Mammary epithelial cell (primary cell): Measurements from ENCODE around the gene ATP5ME.

Source experiments
- CTCF ChIP-seq, 2 donors: IDR thresholded peaks in 1 of 2; conservative IDR thresholded peaks in 1 of 2; 2 replicates each; pipeline ENCODE4 v1.5.1; 2011 to 2012; ENCODE audit warnings: inconsistent platforms in 2 of 2, low read length in 2 of 2, mild to moderate bottlenecking in 2 of 2, control low read depth in 1 of 2, low read depth in 1 of 2; ENCODE audit not compliant: insufficient read depth in 1 of 2; ENCODE audit errors: extremely low read depth in 1 of 2
- EZH2 ChIP-seq: IDR thresholded peaks from 2 replicates; pipeline ENCODE4 v1.6.1; 2012; ENCODE audit warnings: low read length, inconsistent platforms, borderline replicate concordance

DNA sequence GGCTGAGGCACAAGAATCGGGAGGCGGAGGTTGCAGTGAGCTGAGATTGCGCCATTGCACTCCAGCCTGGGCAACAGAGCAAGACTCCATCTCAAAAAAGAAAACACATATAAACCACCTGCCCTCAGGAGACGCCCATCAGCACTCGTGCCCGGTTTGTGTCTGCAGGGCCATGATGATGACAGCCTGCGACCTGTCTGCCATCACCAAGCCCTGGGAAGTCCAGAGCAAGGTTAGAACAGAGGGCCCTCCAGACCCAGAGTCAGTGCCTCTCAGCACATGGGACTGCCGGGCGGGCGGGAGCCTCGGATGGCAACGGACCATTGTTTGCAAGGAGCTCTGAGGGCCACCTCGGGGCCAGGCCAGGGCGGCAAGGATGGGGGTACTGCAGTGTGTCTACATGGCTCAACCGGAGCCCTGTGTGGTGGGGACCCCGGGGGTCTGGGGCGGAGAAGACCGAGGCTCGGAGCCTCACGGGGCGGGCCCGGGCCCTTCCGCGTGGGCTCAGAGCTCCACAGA is 9.3 kb downstream of the ATP5ME start:
- TF ChIP-seq CTCF (conservative IDR thresholded peaks at IDR 0.05 in 1 of 2, IDR thresholded peaks at IDR 0.05 in 1 of 2; ENCODE audit: extremely low read depth in 1 of 2, insufficient read depth in 1 of 2, low read depth in 1 of 2, low read length in 2 of 2) (no peak), EZH2 (no peak)
